Stimulated activated CD8-positive, alpha-beta memory T cell treated with anti-CD3 and anti-CD28 coated beads, Interleukin-4, amount 100 ng/mL, for 1 hour (primary cell): ENCODE results near the gene GABBR2.

Experiments
- DNase-seq, 2 donors: peaks; one replicate each; pipeline ENCODE4 v3.0.0-alpha.2; 2020; ENCODE audit warnings: low read depth in 2 of 2, low spot score in 1 of 2

The GABBR2 gene

DNA sequence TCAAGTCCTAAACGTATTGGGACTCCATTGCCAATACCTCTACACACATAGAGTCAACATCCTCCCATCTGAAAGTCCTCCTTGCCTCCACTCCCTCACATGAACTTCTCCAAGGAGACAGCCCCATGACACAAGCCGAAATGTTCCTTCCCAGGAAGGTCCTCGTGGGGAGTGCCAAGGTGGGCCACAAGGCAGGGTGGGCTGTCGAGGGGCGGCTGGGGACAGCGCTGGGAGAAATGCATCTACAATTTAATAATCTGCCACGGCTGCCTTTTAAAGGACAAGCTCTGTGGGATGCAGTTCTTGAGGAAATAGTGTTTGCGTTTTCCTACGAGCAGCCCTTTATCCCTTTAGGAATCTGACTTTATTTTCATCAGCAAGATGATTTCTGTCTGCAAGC, 138.7 kb downstream of the GABBR2 start:
- DNase-seq = no peak

DNA sequence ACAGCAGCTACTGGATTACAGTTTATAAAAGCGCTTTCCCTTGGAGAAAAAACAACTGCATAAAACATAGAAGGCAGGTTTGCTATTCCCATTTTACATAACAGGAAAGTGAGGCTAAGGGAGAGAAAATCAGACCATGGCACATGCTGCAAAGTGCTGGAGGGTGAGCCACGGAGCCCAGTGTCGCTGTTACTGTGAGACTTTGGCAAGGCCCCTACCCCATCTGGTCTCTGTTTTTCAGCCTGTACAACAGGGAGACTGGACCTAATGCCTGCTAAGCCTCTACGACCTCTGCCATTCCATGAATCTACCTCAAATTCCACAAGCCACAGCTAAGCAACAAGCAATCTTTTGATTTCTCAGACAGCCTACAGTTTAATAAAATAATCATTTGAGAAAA, 139.2 kb downstream of the GABBR2 start:
- DNase-seq = no peak

DNA sequence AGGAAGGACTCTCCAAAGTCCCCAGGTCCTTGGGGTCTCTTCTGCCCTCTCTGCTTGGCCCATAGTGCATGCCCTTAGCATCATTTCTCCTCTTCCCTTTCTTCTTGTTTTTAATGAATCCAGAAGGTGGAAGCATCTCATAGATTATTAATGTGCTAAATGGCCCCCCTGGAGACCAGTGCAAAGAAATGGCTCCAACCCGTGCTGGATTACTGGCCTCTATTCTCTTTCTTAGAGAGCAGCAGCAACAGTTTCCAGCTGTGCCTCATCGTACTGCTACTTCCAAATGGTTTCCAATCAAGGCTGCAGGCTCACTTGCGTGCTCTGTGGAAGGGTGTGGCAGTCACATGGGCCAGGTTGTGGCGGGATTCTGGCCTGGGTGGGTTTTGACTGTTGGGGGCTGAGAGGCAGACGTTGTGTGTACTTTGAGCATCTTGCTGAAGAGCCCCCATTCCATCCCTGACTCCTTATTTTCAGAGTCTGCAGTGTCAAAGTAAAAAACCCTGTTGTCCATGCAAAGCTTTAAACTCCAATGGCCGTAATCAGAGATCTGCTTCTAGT, 139.7 kb downstream of the GABBR2 start:
- no peak for DNase-seq

DNA sequence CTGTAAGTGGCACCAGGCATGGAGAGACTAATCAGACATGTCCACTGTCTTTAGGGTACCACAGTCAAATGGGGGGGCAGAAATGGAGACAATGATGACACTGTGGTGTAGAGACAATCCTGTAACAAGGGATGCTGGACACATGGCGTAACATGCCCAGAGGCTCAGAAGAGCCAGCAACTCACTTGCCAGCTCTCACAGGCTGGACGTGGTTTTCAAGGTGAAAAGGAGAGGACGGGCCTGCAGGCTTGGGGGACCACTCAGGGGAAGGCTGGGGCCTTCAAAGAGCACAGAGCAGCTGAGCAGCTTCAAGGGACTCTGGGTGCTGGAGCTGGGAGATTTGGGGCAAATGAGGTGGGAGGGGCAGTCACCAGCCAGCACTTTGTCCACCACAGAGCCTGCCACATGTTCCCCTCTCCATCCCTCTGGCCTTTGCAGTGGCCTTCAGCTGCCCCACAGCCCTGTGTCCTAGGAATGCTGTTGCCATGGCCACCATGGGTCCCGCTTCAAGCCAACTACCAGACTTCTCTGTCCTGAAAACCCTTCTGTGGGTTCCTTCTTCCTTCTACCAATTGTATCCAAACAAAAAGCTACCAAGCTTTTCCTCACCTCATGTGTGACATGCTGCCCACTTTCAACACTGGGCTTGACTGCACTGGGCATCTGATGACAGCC, 140.4 kb downstream of the GABBR2 start:
- DNase-seq = no peak

DNA sequence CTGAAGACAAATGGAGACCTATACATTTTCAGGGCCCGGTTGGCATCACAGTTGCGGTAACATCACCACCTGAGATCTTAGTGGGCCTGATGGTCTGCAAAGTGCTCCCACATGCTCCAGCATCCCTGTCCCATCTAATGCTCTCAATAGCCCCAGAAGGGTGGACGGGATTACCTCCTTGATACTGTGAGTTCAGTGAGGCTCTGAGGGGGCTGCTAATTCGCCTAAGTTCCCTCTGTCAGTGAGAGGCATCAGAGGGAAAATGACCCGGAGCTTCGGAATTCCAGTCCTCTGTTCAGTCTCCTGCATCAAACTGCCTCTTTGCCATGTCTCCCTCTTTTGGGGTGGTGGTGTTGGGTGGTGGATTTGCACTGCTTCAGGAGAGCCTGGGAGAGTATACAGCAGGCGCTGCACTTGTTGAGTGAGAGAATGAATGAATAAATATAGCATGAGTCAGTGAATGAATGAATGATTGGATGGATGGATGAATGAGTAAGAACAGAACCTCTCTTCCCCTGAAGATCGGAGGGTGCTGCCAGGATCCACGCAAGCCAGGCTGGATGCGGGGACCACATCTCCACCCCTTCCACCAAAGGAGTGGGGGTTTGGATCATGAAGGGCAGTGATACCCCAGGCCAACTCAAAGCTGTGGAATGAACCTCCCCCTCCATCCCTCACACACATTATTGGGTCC, 141.0 kb downstream of the GABBR2 start:
- no peak for DNase-seq

DNA sequence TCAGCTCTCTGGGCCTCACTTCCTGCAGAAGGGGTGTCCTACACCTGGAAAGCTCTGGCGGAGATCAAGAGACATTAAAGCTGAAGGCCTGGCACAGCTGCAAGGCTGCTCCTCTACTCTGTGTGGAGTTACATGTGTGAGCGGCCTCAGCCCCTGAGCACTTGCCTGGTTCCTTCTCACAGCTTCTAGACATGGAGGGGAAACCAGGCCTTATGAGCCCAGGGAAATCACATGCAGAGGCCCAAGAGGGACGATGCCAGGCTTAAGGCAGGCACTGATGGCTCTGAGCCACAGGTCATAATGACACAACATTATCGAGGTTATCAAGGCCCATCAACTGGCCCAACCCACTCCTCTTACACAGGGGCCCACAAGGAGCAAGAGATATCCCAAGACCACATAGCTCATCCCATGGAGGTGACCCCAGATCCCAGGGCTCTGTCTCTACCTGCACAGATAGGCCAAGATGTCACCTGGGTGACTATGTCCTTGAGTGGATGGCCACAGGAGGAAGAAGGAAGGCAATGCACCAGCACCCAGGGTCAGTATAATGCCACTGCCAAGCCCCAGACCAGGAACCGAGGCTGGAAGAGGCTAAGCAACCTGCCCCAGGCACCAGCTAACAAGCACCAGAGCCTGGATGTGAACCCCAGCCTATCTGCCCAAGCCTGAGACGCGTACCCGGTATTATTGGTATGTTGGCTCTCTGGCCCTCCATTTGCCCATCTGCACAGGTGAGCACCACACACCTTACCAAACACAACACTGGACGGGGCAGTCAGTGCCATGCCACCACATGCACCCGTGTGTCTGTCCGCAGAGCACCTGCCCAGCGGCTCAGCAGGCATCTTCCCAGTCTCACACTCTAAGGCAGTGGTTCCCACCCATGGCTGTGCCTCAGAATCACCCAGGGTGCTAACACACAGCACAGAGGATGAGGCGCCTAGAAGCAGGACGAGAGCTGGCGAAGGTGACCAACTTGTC, 143.3 kb downstream of the GABBR2 start:
- DNase-seq = no peak

DNA sequence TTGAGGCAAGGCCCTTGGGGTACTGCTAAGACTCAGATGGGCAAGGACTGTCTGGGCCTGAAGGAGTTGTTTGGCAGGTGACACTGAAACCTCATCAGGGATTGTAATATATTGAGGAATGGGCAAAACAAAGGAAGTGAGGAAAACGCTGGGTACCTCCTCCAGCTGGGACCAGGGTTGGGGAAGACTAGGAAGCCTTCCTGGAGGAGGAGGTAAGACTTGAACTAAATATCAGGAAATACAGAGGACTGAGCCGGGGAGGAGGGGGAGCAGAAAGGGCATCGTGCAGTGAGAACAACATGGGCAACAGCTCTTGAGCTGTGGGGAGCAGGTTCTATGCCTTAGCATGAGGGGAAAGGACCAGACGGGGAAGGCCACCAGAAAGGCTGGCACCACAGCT, 144.0 kb downstream of the GABBR2 start:
- no peak for DNase-seq

DNA sequence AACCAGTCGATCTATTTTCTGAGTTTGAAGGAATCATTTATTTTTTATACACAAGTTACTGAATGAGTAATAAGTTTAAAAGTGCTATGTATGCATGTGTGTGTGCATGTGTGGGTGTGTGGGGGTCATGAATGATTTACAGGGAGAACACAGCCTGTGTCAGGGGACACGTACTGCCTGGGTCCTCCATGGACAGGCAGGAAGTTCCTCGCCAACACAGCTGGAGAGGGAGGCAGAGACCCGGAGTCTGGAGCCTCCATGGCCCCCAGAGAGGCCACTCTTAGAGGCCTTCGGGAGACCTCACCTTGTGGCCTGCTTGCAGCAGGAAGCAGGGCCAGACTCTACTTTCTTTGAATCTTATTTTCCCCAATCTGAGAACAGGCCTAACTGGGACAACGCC, 144.7 kb downstream of the GABBR2 start:
- no peak for DNase-seq

DNA sequence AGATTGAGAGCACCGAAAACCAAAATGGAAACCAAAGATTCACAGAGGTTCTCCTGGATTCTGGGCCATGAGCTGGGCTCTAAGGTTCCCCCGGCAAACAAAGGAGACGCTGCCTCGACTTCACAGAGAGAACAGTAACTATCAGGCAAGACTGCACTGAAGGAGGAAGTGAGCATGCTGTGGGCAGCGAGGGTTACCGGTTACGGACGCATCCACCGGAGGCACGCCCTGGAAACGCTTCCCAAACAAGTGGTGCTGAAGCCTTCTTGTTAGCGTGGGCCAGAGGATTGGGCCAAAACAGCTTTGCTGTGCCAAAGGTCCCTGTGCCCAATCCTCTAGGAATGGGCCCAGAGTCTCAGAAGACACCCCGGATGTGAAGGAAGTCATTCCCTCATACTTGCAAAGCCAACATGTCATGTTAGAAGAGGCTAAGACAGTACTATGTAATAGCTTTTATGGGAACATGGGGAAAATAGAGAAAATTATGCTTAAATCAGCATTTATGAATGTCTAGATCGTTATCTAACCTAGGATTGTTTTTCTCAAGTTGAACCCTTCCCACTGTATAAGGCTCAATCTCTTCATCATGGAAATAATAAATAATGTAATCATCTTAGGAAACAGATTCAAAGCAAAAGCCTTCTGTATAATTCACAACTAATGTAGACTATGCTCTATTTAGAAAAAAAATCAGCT, 145.4 kb downstream of the GABBR2 start:
- no peak for DNase-seq

DNA sequence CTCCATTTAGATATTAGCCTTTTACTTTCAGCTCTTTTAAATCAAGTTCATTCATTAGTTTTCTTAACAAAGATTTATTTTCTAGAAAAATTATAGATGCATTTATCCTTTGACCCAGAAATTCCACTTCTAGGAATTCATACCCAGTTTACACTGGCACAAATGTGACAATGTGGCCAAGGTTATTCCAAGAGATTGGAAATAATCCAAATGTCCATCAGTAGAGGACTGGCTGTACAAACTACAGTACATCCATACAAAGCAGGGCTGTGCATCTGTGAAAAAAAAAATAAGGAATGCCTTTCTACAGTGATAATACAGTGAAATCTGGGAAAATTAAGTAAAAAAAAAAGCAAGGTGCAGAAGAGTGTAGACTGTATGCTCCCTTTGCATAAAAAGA, 149.2 kb downstream of the GABBR2 start:
- DNase-seq = no peak

DNA sequence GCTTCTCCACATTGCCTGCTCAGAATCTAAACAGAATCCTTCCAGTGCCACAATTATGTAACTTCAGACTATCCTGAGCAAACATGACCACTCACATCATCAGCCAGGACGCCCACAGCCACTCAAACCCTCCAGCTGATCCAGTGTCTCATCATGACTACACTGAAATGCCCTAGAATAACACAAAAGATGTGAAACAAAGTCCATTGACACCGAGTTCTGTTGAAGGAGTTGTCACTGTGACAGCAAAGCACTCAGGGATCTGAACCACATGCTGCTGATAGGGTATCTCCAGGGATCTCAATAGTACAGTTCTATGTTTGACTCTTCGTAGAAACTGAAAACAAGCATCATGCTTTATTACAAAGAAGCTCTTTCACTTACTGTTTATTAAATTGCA, 150.2 kb downstream of the GABBR2 start:
- DNase-seq = no peak

DNA sequence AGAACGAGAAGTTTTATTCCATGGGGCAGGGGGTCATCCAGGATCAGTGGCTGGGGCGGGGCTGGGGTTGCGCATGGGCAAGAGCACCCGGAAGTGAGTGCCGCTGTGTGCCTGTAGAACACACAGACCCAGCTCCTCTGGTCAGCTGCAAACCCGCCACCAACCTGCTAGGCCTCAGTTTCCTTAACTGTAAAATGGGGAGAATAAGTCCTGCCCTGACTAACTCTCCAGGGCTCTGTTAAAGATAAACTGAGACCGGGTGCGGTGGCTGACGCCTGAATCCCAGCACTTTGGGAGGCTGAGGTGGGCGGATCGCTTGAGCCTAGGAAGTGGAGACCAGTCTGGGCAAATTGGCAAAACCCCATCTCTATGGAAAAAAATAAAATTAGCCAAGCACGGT, 152.2 kb downstream of the GABBR2 start:
- DNase-seq = no peak

DNA sequence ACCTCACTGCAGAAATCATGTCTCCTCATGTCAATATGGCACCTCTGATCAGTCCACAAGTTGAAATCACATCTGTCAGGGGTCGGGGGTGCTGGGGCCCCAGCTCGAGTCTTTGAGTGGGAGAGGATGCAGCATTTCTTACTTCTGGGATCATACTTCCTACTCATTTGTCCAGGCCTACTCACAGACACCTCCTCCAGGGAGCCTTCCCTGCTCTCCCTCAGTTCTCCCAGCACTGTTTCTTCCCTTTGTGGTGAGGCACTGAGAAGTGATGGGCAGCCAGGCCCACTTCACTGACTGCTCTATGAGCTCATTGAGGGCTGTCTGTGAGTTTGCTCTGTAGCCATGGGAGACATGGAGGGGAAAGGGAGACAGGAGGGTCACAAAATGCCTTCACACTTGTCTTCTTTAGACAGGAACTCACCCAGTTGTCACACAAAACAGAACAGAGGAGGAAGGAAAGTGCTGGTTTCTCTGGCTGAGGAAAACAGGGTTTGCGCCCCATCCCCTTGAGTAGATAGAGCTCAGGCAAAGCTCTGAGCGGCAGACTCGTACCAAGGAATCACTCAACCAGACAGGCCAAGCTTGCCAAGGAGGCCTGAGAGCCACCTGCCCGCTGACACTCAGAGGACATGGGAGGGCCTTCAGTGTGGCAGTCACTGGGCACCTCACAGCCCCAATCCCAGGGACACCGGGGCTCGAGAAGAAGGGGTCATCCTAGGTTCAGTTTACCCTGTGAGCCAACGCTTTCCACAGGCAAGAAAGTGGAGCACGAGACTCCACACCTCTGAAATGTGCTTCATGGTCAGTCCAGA, 152.9 kb downstream of the GABBR2 start:
- DNase-seq = no peak

DNA sequence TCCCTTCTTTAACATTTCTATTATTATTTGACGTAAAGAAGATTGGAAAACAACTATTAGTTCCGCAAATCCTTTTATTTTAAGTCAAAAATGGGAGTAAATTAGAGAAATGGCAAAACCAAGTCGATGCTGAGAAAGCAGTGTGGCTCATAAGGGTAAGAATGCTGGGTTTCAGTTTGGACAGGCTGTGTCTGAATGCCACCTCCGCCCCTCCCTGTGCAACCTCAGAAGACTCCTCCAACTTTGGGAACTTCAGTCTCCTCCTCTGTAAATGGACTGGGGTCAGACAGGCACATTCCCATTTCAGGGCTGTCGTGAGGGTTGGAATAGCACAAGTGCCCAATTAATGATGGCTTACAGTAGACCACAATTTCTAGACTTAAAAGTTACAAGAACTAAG, 154.0 kb downstream of the GABBR2 start:
- no peak for DNase-seq

DNA sequence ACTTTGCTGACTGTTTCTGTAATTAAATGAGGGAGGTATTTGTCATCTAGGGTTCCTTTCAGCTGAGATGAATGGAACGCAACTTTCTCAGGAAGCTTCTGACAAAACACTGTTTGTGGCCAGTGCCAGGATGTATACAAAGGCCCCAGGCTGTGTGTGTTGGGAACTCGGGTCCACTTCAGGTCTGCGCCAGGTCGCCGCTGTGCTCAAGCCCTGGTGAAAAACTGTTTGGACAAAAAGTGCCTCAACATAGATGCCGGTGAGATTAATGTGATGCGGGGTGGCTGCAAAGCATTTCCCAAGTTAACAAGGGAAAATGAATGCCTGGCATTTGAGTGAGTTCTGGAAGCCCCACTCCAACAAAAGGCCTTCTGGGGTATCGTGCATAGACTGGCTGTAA, 156.4 kb downstream of the GABBR2 start:
- DNase-seq = no peak

DNA sequence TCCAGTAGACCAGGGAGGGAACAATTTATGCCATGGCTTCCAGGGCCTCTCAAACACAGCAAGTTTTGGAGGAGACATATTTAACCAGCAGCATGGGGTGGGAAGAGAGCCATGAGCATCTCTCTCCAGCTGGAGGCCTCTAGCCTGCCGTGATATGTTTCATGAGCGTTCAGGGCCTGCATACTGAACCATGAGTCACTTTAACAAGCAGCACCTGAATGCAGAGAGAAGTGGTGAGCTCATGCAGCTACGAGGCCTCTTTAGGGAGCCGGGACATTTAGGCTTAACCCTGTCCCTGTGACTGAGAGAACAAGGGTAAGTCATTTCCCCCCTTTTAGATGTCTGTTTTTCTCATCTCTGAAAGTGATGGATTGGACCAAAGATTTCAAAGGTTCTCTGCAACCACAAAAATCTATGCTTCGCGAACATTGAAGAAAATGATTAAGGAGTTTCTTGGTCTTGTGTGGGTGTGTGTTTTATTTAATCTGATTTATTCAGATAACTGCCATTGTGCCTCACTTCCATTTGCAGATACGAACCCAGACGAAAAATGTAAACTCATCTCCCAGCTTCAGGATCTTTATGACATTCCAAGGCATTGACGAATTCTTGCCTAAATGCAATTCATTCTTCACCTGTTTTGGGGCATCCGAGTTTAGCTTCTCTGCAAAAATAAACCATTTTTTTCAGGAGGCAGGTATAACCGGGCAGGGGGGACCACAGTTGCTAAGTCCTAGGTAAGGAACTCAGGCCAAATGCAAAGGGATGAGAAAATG, 157.0 kb downstream of the GABBR2 start:
- no peak for DNase-seq

DNA sequence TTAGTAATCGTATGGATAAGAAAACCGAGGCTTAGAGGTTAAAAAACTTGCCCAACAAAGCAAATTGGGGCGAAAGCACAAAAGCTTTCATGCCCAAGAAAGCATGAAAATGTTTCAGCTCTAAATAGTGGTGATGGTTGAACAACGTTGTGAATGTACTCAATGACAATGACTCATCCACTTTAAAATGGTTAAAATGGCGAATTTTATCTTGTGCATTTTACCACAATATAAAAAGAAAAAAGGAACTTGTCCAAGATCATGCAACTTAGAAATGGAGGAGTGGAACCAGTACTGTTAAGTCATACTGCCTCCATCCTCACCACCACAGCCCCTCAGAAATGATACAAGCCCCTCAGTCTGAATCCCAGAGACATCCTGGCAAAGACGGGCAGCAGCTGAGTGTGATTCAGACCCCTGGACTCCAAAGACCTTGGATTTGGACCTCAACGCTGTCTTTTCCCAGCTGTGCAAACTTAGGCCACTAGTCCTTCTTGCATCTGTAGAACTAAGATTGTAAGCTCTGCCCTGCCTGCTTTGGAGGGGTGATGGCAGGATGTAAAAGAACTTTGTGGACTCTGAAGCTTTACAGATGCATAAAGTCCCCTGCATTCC, 158.4 kb downstream of the GABBR2 start:
- DNase-seq = no peak

DNA sequence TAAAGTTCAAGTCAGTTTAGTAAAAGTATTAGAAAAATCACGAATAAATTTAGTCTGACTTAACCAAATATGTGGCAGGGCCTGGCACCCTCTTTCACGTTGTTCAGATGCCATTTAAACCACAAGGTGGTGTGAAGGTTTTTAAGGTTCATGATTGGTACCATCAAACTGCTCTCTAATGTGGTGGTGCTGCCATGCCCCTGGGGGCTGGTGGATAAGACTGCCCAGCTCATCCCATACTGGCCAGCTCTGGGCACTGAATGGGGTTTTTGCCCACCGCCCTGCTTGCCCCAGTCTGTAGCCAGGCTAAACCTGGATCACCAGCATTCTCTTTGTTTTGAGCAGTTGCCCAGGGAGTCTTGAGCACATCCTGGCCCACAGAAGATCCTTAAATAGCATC, 159.3 kb downstream of the GABBR2 start:
- no peak for DNase-seq

DNA sequence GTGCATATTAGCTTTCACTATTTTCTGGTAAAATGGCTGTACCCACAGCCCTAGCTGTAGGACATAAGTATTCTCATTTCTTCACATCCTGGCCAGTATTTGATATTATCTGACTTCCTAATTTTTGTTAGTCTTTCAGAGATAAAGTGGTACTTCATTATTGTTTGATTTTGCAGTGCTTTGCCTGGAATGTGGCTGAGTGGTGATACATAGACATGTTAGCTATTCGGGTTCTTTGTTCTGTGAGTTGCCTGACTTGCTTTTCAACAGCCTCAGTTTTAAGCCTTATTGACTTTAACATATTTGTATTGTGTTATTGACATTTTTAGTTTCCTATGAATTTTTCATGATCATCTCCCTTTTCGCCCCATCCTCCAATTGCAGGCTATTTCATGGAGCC, 161.1 kb downstream of the GABBR2 start:
- no peak for DNase-seq
